Stimulated activated naive B cell treated with anti-CD40 and anti-IgM and Interleukin-4, amounts not matched to agents 10 μg/mL and 1 μg/mL and 100 μg/mL, for 72 hours (primary cell): ENCODE data around the gene GMDS.
"Not testable (repeated sequence)": the region's sequence is repeated elsewhere in the genome, so short reads cannot be mapped to it uniquely, and the experiment has no call there.

ENCODE experiments used
- ATAC-seq, 2 donors: fragments of 150-1000 bp; cut with Tn5 transposase; replicated peaks; 2 replicates each; pipeline ENCODE4 v1.10.0; 2021; ENCODE audit warnings: moderate library complexity in 1 of 2
- DNase-seq: peaks from one replicate; pipeline ENCODE4 v3.0.0; 2021
- H3K27ac Mint-ChIP-seq: one replicate; pipeline ENCODE4 v1.8.0; 2022; ENCODE audit warnings: mild to moderate bottlenecking, mixed read lengths
- H3K27me3 Mint-ChIP-seq, 2 donors: one replicate each; pipeline ENCODE4 v1.8.0; 2022; ENCODE audit warnings: mixed read lengths in 2 of 2
- H3K36me3 Mint-ChIP-seq, 2 donors: one replicate each; pipeline ENCODE4 v1.8.0; 2022; ENCODE audit warnings: mixed read lengths in 2 of 2, mild to moderate bottlenecking in 1 of 2
- H3K4me1 Mint-ChIP-seq, 2 donors: one replicate each; pipeline ENCODE4 v1.8.0; 2022; ENCODE audit warnings: mixed read lengths in 2 of 2, mild to moderate bottlenecking in 1 of 2
- H3K4me3 Mint-ChIP-seq, 2 donors: one replicate each; pipeline ENCODE4 v1.8.0; 2022; ENCODE audit warnings: mild to moderate bottlenecking in 2 of 2, mixed read lengths in 2 of 2, moderate library complexity in 1 of 2
- H3K9me3 Mint-ChIP-seq, 2 donors: one replicate each; pipeline ENCODE4 v1.8.0; 2022; ENCODE audit warnings: mixed read lengths in 2 of 2, mild to moderate bottlenecking in 1 of 2

The GMDS gene

GRCh38 chr6:1672379-1672778 is 573.0 kb downstream of the GMDS start:
- no peaks in the 10 kb centered on the region for H3K4me1 Mint-ChIP-seq

DNA sequence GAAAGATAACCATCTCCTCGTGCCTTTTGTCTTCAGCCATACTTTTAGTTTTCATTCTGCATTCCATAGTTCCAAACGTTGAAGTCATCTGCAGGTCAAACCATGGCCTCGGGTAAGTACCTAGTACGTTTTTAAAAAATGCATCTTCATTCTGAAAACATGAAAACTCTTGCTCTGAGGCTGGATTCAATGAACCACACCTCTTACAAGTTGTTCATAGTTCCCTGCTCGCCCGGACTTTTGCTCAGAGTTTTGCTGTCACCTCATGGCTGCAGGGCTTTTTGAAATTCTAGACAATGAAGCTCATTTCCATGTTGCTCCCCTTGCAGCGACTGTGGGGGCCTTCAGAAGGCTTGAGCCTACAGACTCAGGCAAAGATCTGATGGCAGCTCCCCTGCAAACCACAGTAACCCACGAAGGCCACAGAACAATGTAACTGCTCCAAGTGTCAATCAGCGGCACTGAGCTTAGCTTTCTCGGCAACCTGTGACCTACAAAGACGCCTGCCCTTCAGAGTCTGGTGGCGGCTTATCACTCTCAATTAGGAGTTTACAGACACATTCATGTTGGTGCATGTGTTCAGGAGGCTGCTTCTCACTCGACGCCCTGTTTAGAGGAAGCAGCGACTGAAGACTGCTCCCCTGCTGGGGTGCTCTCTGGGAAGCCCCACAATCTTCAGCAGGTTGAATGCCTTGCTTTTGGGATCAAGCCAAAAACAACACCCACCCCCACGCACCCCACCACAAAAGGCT is 574.5 kb downstream of the GMDS start:
- Mint-ChIP-seq H3K4me1 (peaks cover 2 to 11% of the 10 kb centered on the region in 2 donors), H3K9me3 (peaks cover 0 to 2% of the 10 kb centered on the region in 2 donors), H3K4me3 (no peak overlapping the region), H3K36me3 (peaks cover 3 to 5% of the 10 kb centered on the region in 2 donors), H3K27me3 (peaks cover 0 to 38% of the 10 kb centered on the region in 2 donors), H3K27ac (no peak overlapping the region)
- no peak for DNase-seq
- no peak for ATAC-seq

More at GRCh38 chr6:1672379-1672778, 573.0 kb downstream of the GMDS start:
- DNase-seq (no peak), ATAC-seq (no peak)
- Mint-ChIP-seq H3K4me3 (no peak overlapping the region), H3K27me3 (peaks cover 0 to 43% of the 10 kb centered on the region in 2 donors), H3K9me3 (no peaks in the 10 kb centered on the region), H3K36me3 (peaks cover 6 to 10% of the 10 kb centered on the region in 2 donors), H3K27ac (no peak overlapping the region)

- Mint-ChIP-seq H3K9me3 (peaks cover 0 to 2% of the 10 kb centered on the region in 2 donors), H3K4me3 (no peak overlapping the region), H3K27ac (no peak overlapping the region), H3K4me1 (peaks cover 6 to 17% of the 10 kb centered on the region in 2 donors), H3K27me3 (peaks cover 0 to 38% of the 10 kb centered on the region in 2 donors), H3K36me3 (peaks cover 3 to 4% of the 10 kb centered on the region in 2 donors)
- DNase-seq = no peak
- ATAC-seq = no peak
Observed at GRCh38 chr6:1669996-1670395, 575.4 kb downstream of the GMDS start.

DNA sequence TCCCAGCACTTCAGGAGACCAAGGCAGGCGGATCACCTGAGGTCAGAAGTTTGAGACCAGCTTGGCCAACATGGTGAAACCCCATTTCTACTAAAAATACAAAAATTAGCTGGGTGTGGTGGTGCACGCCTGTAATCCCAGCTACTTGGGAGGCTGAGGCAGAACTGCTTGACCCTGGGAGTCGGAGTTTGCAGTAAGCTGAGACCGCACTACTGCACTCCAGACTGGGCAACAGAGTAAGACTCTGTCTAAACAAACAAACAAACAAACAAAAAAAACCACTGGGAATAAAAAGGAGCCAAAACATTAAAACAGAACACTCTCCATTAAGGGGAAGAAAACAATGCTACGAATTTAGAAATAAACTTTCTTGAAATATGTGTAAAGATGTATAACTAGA is 576.9 kb downstream of the GMDS start:
- Mint-ChIP-seq H3K27me3 (peaks cover 4 to 37% of the 10 kb centered on the region in 2 donors), H3K4me1 (peaks cover 13 to 26% of the 10 kb centered on the region in 2 donors)
- not testable (repeated sequence) for H3K4me3 Mint-ChIP-seq, DNase-seq, H3K27ac Mint-ChIP-seq, H3K9me3 Mint-ChIP-seq, ATAC-seq, H3K36me3 Mint-ChIP-seq

DNA sequence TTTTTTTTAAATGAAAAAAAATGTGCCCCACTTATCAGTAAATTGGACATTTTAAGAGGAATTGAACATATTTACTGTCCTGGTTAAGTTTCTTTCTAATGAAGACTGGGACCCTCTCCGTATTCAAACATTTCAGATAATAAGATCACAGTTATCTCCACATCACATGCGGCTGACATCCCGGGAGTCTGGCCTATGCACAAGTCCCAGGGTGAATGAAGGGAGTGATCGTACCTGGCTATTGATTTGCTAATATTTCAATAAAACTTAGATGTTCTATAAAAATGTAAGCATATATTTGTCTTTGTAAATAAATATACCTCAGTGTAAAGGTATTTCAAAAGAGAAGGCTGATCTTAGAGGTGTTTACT is 577.6 kb downstream of the GMDS start:
- H3K27me3 Mint-ChIP-seq = peaks cover 5 to 39% of the 10 kb centered on the region in 2 donors
- no peak overlapping the region for H3K4me3 Mint-ChIP-seq
- no peak overlapping the region for H3K27ac Mint-ChIP-seq
- DNase-seq (no peak), ATAC-seq (no peak)
- peaks cover 14 to 33% of the 10 kb centered on the region in 2 donors for H3K4me1 Mint-ChIP-seq
- H3K36me3 Mint-ChIP-seq = peaks cover 3 to 7% of the 10 kb centered on the region in 2 donors
- peaks cover 0 to 2% of the 10 kb centered on the region in 2 donors for H3K9me3 Mint-ChIP-seq

DNA sequence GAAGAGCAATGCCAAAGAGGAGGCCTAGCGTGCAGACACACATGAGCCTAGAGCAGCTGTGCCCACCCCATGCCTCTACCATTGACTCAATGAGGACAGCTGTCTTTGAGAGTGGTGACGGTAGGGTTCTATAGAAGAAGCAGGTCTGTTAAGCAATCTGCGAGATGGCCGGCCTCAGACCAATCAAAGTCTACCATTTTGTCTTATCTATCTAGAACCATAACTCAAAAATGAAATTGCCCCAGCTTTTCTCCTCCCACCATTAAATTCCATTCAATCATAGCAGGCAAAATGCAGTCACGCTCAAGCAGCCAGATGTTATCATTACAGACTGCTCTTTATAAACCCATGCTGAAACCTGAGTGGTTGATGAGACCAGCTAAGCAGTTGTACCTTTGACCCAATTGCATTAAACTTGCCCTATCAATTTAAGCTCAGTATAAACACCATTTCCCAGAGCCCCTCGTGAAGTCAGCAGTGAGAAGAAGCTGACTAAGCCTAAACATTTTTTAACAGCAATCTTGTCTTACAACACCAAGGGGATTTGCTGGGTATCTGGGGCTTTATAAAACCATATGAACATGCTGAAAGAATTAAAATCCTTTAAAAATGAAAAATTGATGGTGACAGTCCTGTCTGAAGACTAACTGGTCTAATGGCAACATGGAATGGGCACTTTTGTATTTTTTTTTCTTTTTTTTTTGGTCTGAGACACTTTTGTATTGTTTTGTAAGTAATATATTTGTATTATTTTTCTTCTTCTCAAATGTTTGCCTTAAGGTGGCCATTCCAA is 578.2 kb downstream of the GMDS start:
- Mint-ChIP-seq H3K9me3 (peaks cover 0 to 2% of the 10 kb centered on the region in 2 donors), H3K36me3 (peaks cover 3 to 9% of the 10 kb centered on the region in 2 donors), H3K27ac (no peak overlapping the region), H3K27me3 (peaks cover 7 to 39% of the 10 kb centered on the region in 2 donors), H3K4me1 (peaks cover 14 to 39% of the 10 kb centered on the region in 2 donors), H3K4me3 (no peak overlapping the region)
- DNase-seq = no peak
- no peak for ATAC-seq

- no peak for DNase-seq
- Mint-ChIP-seq H3K4me3 (no peak overlapping the region), H3K9me3 (peaks cover 0 to 2% of the 10 kb centered on the region in 2 donors), H3K36me3 (peaks cover 6 to 18% of the 10 kb centered on the region in 2 donors), H3K27me3 (peaks cover 20 to 33% of the 10 kb centered on the region in 2 donors), H3K4me1 (peaks cover 14 to 42% of the 10 kb centered on the region in 2 donors), H3K27ac (no peak overlapping the region)
- ATAC-seq = peak; percentile 99 to 100
Observed at GRCh38 chr6:1665214-1665613, 580.2 kb downstream of the GMDS start.

- no peak for DNase-seq
- ATAC-seq = no peak
- Mint-ChIP-seq H3K4me3 (no peak overlapping the region), H3K36me3 (peaks cover 10 to 22% of the 10 kb centered on the region in 2 donors), H3K4me1 (peaks cover 14 to 42% of the 10 kb centered on the region in 2 donors), H3K27ac (no peak overlapping the region), H3K27me3 (peaks cover 22 to 30% of the 10 kb centered on the region in 2 donors), H3K9me3 (peaks cover 0 to 2% of the 10 kb centered on the region in 2 donors)
Observed at GRCh38 chr6:1664329-1664728, 581.1 kb downstream of the GMDS start.

GRCh38 chr6:1663511-1663910 is 581.9 kb downstream of the GMDS start:
- Mint-ChIP-seq H3K4me3 (no peak overlapping the region), H3K4me1 (peaks cover 14 to 42% of the 10 kb centered on the region in 2 donors), H3K36me3 (peaks cover 10 to 22% of the 10 kb centered on the region in 2 donors), H3K27me3 (peaks cover 22 to 24% of the 10 kb centered on the region in 2 donors), H3K27ac (no peak overlapping the region), H3K9me3 (peaks cover 0 to 2% of the 10 kb centered on the region in 2 donors)
- no peak for DNase-seq
- no peak for ATAC-seq

DNA sequence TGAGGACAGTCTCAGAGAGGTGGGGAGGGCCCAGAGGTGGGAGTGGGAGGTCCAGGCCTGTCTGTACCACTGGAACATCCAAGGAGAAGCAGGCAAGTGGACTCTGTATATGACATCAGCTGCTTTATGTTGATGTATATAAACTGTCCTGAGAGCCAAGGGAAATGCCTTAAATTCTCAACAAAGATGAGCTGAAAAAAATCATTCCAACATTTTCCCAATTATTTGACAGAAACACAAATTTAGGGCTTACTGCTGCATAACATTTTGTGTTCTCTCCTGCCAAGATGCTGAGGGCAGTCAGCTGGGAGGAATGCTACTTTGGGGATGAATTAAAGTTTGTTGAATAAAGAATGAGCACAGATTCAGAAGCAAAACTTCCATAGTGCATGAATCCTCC is 582.9 kb downstream of the GMDS start:
- H3K9me3 Mint-ChIP-seq = peaks cover 0 to 2% of the 10 kb centered on the region in 2 donors
- no peak for ATAC-seq
- H3K27me3 Mint-ChIP-seq = peaks cover 21 to 24% of the 10 kb centered on the region in 2 donors
- no peak for DNase-seq
- no peak overlapping the region for H3K27ac Mint-ChIP-seq
- H3K4me1 Mint-ChIP-seq = peaks cover 14 to 42% of the 10 kb centered on the region in 2 donors
- peaks cover 10 to 22% of the 10 kb centered on the region in 2 donors for H3K36me3 Mint-ChIP-seq
- no peak overlapping the region for H3K4me3 Mint-ChIP-seq

- ATAC-seq = no peak
- no peak for DNase-seq
- no peak overlapping the region for H3K27ac Mint-ChIP-seq
- no peak overlapping the region for H3K4me3 Mint-ChIP-seq
- peaks cover 21 to 24% of the 10 kb centered on the region in 2 donors for H3K27me3 Mint-ChIP-seq
- peaks cover 7 to 24% of the 10 kb centered on the region in 2 donors for H3K4me1 Mint-ChIP-seq
- peaks cover 14 to 22% of the 10 kb centered on the region in 2 donors for H3K36me3 Mint-ChIP-seq
- no peaks in the 10 kb centered on the region for H3K9me3 Mint-ChIP-seq
Observed at GRCh38 chr6:1659816-1660215, 585.6 kb downstream of the GMDS start.

DNA sequence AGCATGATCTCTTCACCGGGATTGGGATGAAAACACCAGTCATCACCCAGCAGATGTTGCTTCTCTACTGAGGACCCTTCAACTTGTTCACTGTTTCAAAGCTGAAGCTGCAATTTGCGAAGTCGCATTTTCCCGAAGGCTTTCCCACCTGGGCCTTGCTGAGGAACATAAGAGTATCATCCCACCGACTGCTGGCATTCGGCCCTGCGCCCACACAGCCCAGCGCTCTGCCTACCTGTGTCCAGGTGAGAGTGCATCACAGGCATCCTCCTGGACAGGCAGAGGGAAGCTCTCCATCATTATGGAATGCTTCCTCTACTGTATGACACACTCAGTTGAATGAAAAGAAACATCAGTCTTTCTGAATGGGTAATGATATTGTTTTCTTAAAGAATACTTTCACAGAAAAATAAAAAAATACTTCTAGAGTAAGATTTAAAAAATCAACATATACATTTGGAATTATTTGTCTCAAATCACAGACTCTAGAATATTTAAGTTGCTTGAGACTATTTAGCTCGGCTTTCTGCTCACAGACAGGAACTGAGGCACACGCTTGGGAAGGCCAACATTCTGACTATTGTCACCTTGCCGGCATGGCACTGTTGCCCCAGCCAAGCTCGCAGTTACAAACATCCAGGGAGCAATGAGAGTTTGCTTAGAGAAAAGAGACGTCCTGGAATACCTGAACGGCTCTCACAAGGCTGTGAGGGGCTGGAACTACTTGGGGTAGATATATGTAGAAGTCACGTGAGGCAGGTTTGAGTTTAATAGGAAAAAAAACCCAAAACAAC is 587.0 kb downstream of the GMDS start:
- Mint-ChIP-seq H3K36me3 (peaks cover 16 to 19% of the 10 kb centered on the region in 2 donors), H3K27ac (no peak overlapping the region), H3K4me1 (peaks cover 2 to 20% of the 10 kb centered on the region in 2 donors), H3K4me3 (no peak overlapping the region), H3K9me3 (no peaks in the 10 kb centered on the region), H3K27me3 (peaks cover 18 to 20% of the 10 kb centered on the region in 2 donors)
- ATAC-seq (no peak), DNase-seq (no peak)

- Mint-ChIP-seq H3K36me3 (peaks cover 16 to 19% of the 10 kb centered on the region in 2 donors), H3K27ac (no peak overlapping the region), H3K4me1 (peaks cover 1 to 14% of the 10 kb centered on the region in 2 donors), H3K9me3 (no peaks in the 10 kb centered on the region), H3K4me3 (no peak overlapping the region), H3K27me3 (peaks cover 15 to 20% of the 10 kb centered on the region in 2 donors)
- DNase-seq = no peak
- no peak for ATAC-seq
Observed at GRCh38 chr6:1657771-1658165, 587.6 kb downstream of the GMDS start.
